ENCODE data around the gene FLT1.

FLT1 gene

GRCh38 chr13:28526876-28527275, 31.9 kb upstream of the FLT1 start:
- no peak for DNase-seq

GRCh38 chr13:28522871-28523270, 27.9 kb upstream of the FLT1 start:
- DNase-seq = no peak

- no peak for DNase-seq
Measured at GRCh38 chr13:28513745-28514144, 18.8 kb upstream of the FLT1 start.

- no peak for DNase-seq
Measured at GRCh38 chr13:28510542-28510941, 15.6 kb upstream of the FLT1 start.

- no peak for DNase-seq
Measured at GRCh38 chr13:28510066-28510465, 15.1 kb upstream of the FLT1 start.

GRCh38 chr13:28505543-28506135, 10.7 kb upstream of the FLT1 start:
- no peak for DNase-seq

GRCh38 chr13:28503182-28503967, 8.4 kb upstream of the FLT1 start:
- no peak for DNase-seq

GRCh38 chr13:28501547-28501946, 6.6 kb upstream of the FLT1 start:
- DNase-seq = no peak

- DNase-seq = no peak
Measured at GRCh38 chr13:28499609-28500008, 4.7 kb upstream of the FLT1 start.

- no peak for DNase-seq
Measured at GRCh38 chr13:28498481-28499115, 3.7 kb upstream of the FLT1 start.

GRCh38 chr13:28497143-28497876, 2.4 kb upstream of the FLT1 start:
- DNase-seq = no peak

GRCh38 chr13:28496188-28496564, 1.2 kb upstream of the FLT1 start:
- no peak for DNase-seq

- DNase-seq = no peak
Measured at GRCh38 chr13:28495538-28496187, 735 bp upstream of the FLT1 start.

- no peak for DNase-seq
Measured at GRCh38 chr13:28494504-28494777, 487 bp downstream of the FLT1 start.

- DNase-seq = no peak
Measured at GRCh38 chr13:28493740-28494503, 1.0 kb downstream of the FLT1 start.

GRCh38 chr13:28492569-28493367, 2.2 kb downstream of the FLT1 start:
- peak in 1 of 2 experiments; percentile 14 for DNase-seq

- DNase-seq = no peak
Measured at GRCh38 chr13:28490061-28490460, 4.9 kb downstream of the FLT1 start.

- DNase-seq = no peak
Measured at GRCh38 chr13:28489524-28489931, 5.4 kb downstream of the FLT1 start.

GRCh38 chr13:28488376-28489005, 6.4 kb downstream of the FLT1 start:
- DNase-seq = no peak

- DNase-seq = no peak
Measured at GRCh38 chr13:28485996-28486543, 8.9 kb downstream of the FLT1 start.

- DNase-seq = no peak
Measured at GRCh38 chr13:28485551-28485950, 9.4 kb downstream of the FLT1 start.
